Kidney epithelial cell (primary cell): ENCODE measurements around the gene KIAA1755. TPM values are rescaled to one million over a fixed set of nuclear protein-coding genes. Genes with fewer than 3 reads are reported as not detected.

Experiments
- DNase-seq: peaks from one replicate; pipeline ENCODE4 v3.0.0-alpha.2; 2010; ENCODE audit warnings: low read depth
- H3K27me3 ChIP-seq: 2 replicates; pipeline ENCODE4 v1.6.0; 2011; ENCODE audit warnings: low read length; ENCODE audit not compliant: control insufficient read depth, insufficient read depth
- H3K36me3 ChIP-seq: 2 replicates; pipeline ENCODE4 v1.5.1; 2011; ENCODE audit warnings: low read length; ENCODE audit not compliant: control insufficient read depth, insufficient read depth
- H3K4me3 ChIP-seq: 2 replicates; pipeline ENCODE4 v1.5.1; 2011; ENCODE audit warnings: low read depth, mild to moderate bottlenecking, control low read depth, low read length
- total RNA-seq: library from RNA; depleted of rRNA; stranded (reverse); fragments of >200 nt; gene quantifications from 2 replicates; pipeline ENCODE4 v1.2.3, GENCODE V29; 2015
- TF ChIP-seq, protein P1 (sequence below): IDR thresholded peaks from 2 replicates; pipeline ENCODE4 v1.5.1; 2011; ENCODE audit warnings: mild to moderate bottlenecking, moderate library complexity, low read length, control low read depth, inconsistent platforms; ENCODE audit not compliant: insufficient read depth, poor library complexity, severe bottlenecking

The KIAA1755 gene
- total RNA-seq, 1 donor from 2014 or later: 1.4 TPM

GRCh38 chr20:38241201-38241600 is 19.3 kb downstream of the KIAA1755 start:
- TF ChIP-seq, protein P1, sequence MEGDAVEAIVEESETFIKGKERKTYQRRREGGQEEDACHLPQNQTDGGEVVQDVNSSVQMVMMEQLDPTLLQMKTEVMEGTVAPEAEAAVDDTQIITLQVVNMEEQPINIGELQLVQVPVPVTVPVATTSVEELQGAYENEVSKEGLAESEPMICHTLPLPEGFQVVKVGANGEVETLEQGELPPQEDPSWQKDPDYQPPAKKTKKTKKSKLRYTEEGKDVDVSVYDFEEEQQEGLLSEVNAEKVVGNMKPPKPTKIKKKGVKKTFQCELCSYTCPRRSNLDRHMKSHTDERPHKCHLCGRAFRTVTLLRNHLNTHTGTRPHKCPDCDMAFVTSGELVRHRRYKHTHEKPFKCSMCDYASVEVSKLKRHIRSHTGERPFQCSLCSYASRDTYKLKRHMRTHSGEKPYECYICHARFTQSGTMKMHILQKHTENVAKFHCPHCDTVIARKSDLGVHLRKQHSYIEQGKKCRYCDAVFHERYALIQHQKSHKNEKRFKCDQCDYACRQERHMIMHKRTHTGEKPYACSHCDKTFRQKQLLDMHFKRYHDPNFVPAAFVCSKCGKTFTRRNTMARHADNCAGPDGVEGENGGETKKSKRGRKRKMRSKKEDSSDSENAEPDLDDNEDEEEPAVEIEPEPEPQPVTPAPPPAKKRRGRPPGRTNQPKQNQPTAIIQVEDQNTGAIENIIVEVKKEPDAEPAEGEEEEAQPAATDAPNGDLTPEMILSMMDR: no peak
- Histone ChIP-seq H3K27me3 (no peaks in the 10 kb centered on the region), H3K36me3 (no peaks in the 10 kb centered on the region), H3K4me3 (no peak overlapping the region)
- DNase-seq: no peak

- H3K27me3 ChIP-seq: no peaks in the 10 kb centered on the region
- TF ChIP-seq, protein P1: no peak
- H3K4me3 ChIP-seq: no peak overlapping the region
- DNase-seq: no peak
- H3K36me3 ChIP-seq: no peaks in the 10 kb centered on the region
Observed at GRCh38 chr20:38239441-38239840, 21.1 kb downstream of the KIAA1755 start.

GRCh38 chr20:38238829-38239228 is 21.7 kb downstream of the KIAA1755 start:
- H3K36me3 ChIP-seq: no peaks in the 10 kb centered on the region
- no peak overlapping the region for H3K4me3 ChIP-seq
- no peaks in the 10 kb centered on the region for H3K27me3 ChIP-seq
- TF ChIP-seq, protein P1: no peak
- DNase-seq: no peak

- H3K27me3 ChIP-seq: no peaks in the 10 kb centered on the region
- DNase-seq: no peak
- no peak overlapping the region for H3K4me3 ChIP-seq
- TF ChIP-seq, protein P1: no peak
- H3K36me3 ChIP-seq: no peaks in the 10 kb centered on the region
Observed at GRCh38 chr20:38237381-38237780, 23.2 kb downstream of the KIAA1755 start.

DNA sequence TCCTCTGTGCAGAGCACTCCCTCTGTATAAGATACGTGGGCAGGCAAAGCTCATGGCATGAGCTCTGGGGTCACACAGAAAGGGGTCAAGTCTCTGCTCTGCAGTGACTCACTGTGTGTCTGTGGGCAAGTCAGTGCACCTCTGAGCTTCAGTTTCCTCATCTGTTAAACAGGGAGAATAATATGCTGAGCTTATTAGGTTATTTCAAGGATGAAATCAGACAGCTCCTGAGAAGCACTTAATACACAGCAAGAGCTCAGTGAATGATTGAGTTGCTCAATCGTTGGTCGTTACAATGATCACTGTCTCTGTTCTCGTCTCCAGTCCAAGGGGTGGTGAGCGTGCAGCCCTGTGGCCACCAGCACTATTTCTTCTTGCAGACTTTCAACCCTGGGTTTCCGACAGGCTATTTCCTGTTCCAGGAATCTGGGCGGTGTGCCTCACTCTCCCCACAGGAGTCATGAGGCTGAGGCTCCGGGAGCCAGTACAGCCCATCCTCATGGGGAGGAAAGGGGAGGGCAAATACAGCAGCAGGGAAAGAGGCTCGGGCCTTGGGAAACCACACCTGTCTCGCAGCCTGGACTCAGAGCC is 28.9 kb downstream of the KIAA1755 start:
- Histone ChIP-seq H3K36me3 (no peaks in the 10 kb centered on the region), H3K27me3 (no peaks in the 10 kb centered on the region), H3K4me3 (no peak overlapping the region)
- DNase-seq: no peak
- TF ChIP-seq, protein P1: no peak

DNA sequence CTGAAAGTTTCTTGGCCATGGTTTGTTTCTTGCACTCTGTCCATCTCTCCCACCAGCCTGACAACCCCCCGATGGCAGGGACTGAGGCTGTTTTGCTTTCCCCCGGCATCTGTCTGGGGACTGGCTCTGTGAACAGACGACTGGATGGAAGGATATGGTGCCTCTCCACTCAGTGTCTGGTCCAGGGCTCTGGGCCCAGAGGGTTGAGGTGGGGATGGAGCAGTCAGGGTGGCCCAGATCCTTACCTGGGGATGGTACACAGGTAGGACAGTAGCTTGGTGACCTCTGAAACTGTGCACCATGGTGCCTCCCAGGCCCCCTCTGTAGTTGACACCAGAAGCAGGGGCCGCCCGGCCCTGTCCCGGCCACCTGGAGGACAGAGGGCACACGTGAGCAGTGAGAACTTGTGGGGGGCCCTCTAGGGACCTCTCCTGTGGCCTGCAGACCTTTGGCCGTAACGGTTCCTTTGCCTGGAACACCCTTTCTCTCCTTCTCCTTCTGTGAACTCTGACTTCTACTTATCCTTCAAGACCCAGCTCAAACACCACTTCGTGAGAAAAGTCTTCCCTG is 29.5 kb downstream of the KIAA1755 start:
- no peak overlapping the region for H3K4me3 ChIP-seq
- no peak for DNase-seq
- no peaks in the 10 kb centered on the region for H3K27me3 ChIP-seq
- no peaks in the 10 kb centered on the region for H3K36me3 ChIP-seq
- TF ChIP-seq, protein P1: no peak
